SK-N-SH (cell line): ENCODE data around the gene IMMT. TPM values are rescaled to one million over a fixed set of nuclear protein-coding genes. Genes with fewer than 3 reads are reported as not detected.

Source experiments
- CTCF ChIA-PET: fragments of 300-600, 350-600 bp; formaldehyde crosslinking; extraction: SDS; loops from one replicate; lab custom pipeline; 2021; lab: Yijun Ruan, JAX
- POLR2A ChIA-PET: fragments of 350-600 bp; sonication (Branson Sonifier 250); formaldehyde crosslinking; extraction: SDS; loops from one replicate; lab custom pipeline; 2020; ENCODE audit warnings: antibody characterized with exemption, inconsistent platforms; lab: Yijun Ruan, JAX
- DNase-seq: peaks from one replicate; pipeline ENCODE4 v3.0.0; 2012
- H2AFZ ChIP-seq: fragments of 200-600 bp; sonication (generic); 2 replicates; pipeline ENCODE4 v1.8.1; 2016; ENCODE audit warnings: antibody characterized with exemption, mild to moderate bottlenecking, low read depth
- H3F3A ChIP-seq: fragments of 200-600 bp; sonication (generic); replicated peaks from 2 replicates; pipeline ENCODE3; 2016; ENCODE audit warnings: antibody characterized with exemption, mild to moderate bottlenecking; ENCODE audit not compliant: insufficient read depth
- H3K27ac ChIP-seq, 2 experiments: fragments of 200-500 bp in 1 of 2; fragments of 200-600 bp in 1 of 2; sonication (Bioruptor generic) in 1 of 2; sonication (generic), shearing (Covaris generic) in 1 of 2; 2 replicates each; pipeline versions ENCODE4 v1.5.1 to v1.6.1; 2014 to 2016; ENCODE audit warnings: low read depth in 2 of 2, inconsistent platforms in 1 of 2, low read length in 1 of 2, mild to moderate bottlenecking in 1 of 2, mixed read lengths in 1 of 2
- H3K27me3 ChIP-seq: fragments of 200-600 bp; sonication (generic), shearing (Covaris generic); 2 replicates; pipeline ENCODE4 v1.6.1; 2016; ENCODE audit warnings: mixed run types; ENCODE audit not compliant: insufficient read depth
- H3K36me3 ChIP-seq, 2 experiments: fragments of 200-500 bp in 1 of 2; fragments of 200-600 bp in 1 of 2; sonication (Bioruptor generic) in 1 of 2; sonication (generic) in 1 of 2; replicated peaks in 1 of 2; 2 replicates each; pipeline versions ENCODE3 to v1.5.1; 2014 to 2016; ENCODE audit warnings: low read length in 1 of 2, mild to moderate bottlenecking in 1 of 2; ENCODE audit not compliant: insufficient read depth in 2 of 2, control insufficient read depth in 1 of 2
- H3K4me1 ChIP-seq, 2 experiments: fragments of 200-500 bp in 1 of 2; fragments of 200-600 bp in 1 of 2; sonication (Bioruptor generic) in 1 of 2; sonication (generic), shearing (Covaris generic) in 1 of 2; 2 replicates each; pipeline versions ENCODE4 v1.5.1 to v1.6.1; 2014 to 2016; ENCODE audit warnings: low read depth in 1 of 2, low read length in 1 of 2, mixed run types in 1 of 2; ENCODE audit not compliant: insufficient read depth in 2 of 2, control insufficient read depth in 1 of 2
- H3K4me2 ChIP-seq: fragments of 200-600 bp; sonication (generic), shearing (Covaris generic); 2 replicates; pipeline ENCODE4 v1.6.1; 2017; ENCODE audit warnings: mixed run types
- H3K4me3 ChIP-seq, 2 experiments: fragments of 200-500 bp in 1 of 2; fragments of 200-600 bp in 1 of 2; sonication (Bioruptor generic) in 1 of 2; sonication (generic), shearing (Covaris generic) in 1 of 2; 2 replicates each; pipeline versions ENCODE4 v1.5.1 to v1.8.1; 2014 to 2016; ENCODE audit warnings: low read depth in 2 of 2, inconsistent platforms in 1 of 2, low read length in 1 of 2, mild to moderate bottlenecking in 1 of 2, mixed read lengths in 1 of 2, moderate library complexity in 1 of 2
- H3K79me2 ChIP-seq: fragments of 200-600 bp; sonication (generic); 2 replicates; pipeline ENCODE4 v1.8.1; 2017; ENCODE audit warnings: mild to moderate bottlenecking; ENCODE audit not compliant: insufficient read depth
- H3K9ac ChIP-seq: fragments of 200-600 bp; sonication (generic); 2 replicates; pipeline ENCODE4 v1.6.1; 2017; ENCODE audit warnings: mixed run types
- H3K9me2 ChIP-seq: fragments of 200-600 bp; sonication (generic); 2 replicates; pipeline ENCODE4 v1.6.1; 2017; ENCODE audit warnings: mixed run types
- H3K9me3 ChIP-seq: fragments of 200-600 bp; sonication (generic); 2 replicates; pipeline ENCODE4 v1.6.1; 2017; ENCODE audit warnings: mixed run types, mild to moderate bottlenecking, moderate library complexity
- H4K20me1 ChIP-seq: fragments of 200-600 bp; sonication (generic); 2 replicates; pipeline ENCODE4 v1.6.1; 2017; ENCODE audit warnings: mild to moderate bottlenecking, mixed run types; ENCODE audit not compliant: insufficient read depth
- ELF1 ChIP-seq: IDR thresholded peaks from 2 replicates; pipeline ENCODE4 v1.4.0; 2012
- EP300 ChIP-seq, 2 experiments: IDR thresholded peaks; 2 replicates each; pipeline versions ENCODE4 v1.4.0 to v1.6.1; 2012; ENCODE audit warnings: borderline replicate concordance in 1 of 2, low read depth in 1 of 2, low read length in 1 of 2
- EZH2phosphoT487 ChIP-seq: fragments of 200-600 bp; sonication (generic); IDR thresholded peaks from 2 replicates; pipeline ENCODE4 v1.6.1; 2017; ENCODE audit warnings: low read depth, mixed run types, mild to moderate bottlenecking, antibody characterized with exemption, moderate library complexity, borderline replicate concordance
- GATA2 ChIP-seq: sonication (generic); formaldehyde crosslinking; IDR thresholded peaks from 2 replicates; pipeline ENCODE4 v1.5.0; 2020; ENCODE audit warnings: mild to moderate bottlenecking, missing genetic modification reagents
- JUND ChIP-seq: IDR thresholded peaks from 2 replicates; pipeline ENCODE4 v1.4.0; 2012
- MAX ChIP-seq: IDR thresholded peaks from 2 replicates; pipeline ENCODE4 v1.4.0; 2012; ENCODE audit warnings: low read depth
- MEF2A ChIP-seq: IDR thresholded peaks from 2 replicates; pipeline ENCODE4 v1.4.0; 2012; ENCODE audit warnings: low read depth, borderline replicate concordance
- MXI1 ChIP-seq: IDR thresholded peaks from 2 replicates; pipeline ENCODE4 v1.6.1; 2012; ENCODE audit warnings: mild to moderate bottlenecking, low read depth, low read length, improper control_type of control experiment
- RCOR1 ChIP-seq: fragments of 150-350 bp; IDR thresholded peaks from 2 replicates; pipeline ENCODE4 v1.6.1; 2017; ENCODE audit warnings: antibody characterized with exemption, low read length
- RXRA ChIP-seq: IDR thresholded peaks from 2 replicates; pipeline ENCODE4 v1.4.0; 2012; ENCODE audit warnings: low read depth, mild to moderate bottlenecking, borderline replicate concordance
- SMC3 ChIP-seq: IDR thresholded peaks from 2 replicates; pipeline ENCODE4 v1.6.1; 2012; ENCODE audit warnings: low read depth, low read length, improper control_type of control experiment
- TAF1 ChIP-seq: IDR thresholded peaks from 2 replicates; pipeline ENCODE4 v1.6.1; 2012; ENCODE audit warnings: low read depth, mild to moderate bottlenecking, low read length, moderate library complexity, borderline replicate concordance
- TCF12 ChIP-seq: IDR thresholded peaks from 2 replicates; pipeline ENCODE4 v1.4.0; 2012
- TEAD4 ChIP-seq: IDR thresholded peaks from 2 replicates; pipeline ENCODE4 v1.4.0; 2012; ENCODE audit warnings: mild to moderate bottlenecking, borderline replicate concordance; ENCODE audit not compliant: insufficient read depth
- USF1 ChIP-seq: IDR thresholded peaks from 2 replicates; pipeline ENCODE4 v1.4.0; 2012; ENCODE audit warnings: low read depth, borderline replicate concordance
- ZBTB33 ChIP-seq: IDR thresholded peaks from 2 replicates; pipeline ENCODE4 v1.4.0; 2012; ENCODE audit warnings: low read depth, borderline replicate concordance
- WGBS: methylation state at CpG from one replicate; pipeline ENCODE4 v1.1.6; 2017; ENCODE audit warnings: low lambda C conversion rate; 5-methylcytosine and 5-hydroxymethylcytosine counted together
- polyA plus RNA-seq, 3 experiments: library from polyadenylated mRNA; depleted of rRNA; stranded (reverse); fragments of >200 nt; gene quantifications; 2 replicates each; pipeline ENCODE4 v1.2.3, GENCODE V29; 2012
- TF ChIP-seq, protein P1 (sequence below): fragments of 200-600 bp; sonication (generic); IDR thresholded peaks from 2 replicates; pipeline ENCODE4 v1.6.1; 2017; ENCODE audit warnings: antibody characterized with exemption, mild to moderate bottlenecking, moderate library complexity

IMMT gene
- polyA plus RNA-seq, 1 of the 3 experiments (the other 2 are of a cell fraction), result 36.3 TPM

DNA sequence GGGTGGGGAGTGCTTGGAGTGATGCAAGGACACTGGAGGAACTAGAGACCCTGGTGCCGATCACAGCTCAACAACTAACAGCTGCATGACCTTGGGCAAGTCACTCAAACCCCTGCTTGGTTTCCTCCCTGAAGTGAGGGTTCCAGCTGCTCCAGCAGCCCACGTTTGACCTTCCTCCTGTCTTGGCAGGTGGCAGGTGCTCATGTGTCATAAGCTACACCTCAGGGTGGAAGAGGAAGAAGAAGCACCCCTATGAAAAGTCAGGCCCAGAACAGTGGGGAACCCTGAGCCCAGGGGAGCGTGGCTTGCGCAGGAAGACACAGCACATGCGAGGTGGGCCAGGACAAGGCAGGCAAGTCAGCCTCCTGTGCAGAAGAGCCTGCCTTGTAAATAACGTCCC is 46.3 kb upstream of the IMMT start (continued):
- no peak for TF ChIP-seq EZH2phosphoT487
- no peak for TF ChIP-seq SMC3
- no peak for TF ChIP-seq JUND
- TF ChIP-seq TAF1, result no peak
- no peak for TF ChIP-seq EP300 (IDR thresholded peaks at IDR 0.05; ENCODE audit: borderline replicate concordance in 1 of 2, low read depth in 1 of 2, low read length in 1 of 2)
- TF ChIP-seq USF1, result no peak
- TF ChIP-seq RCOR1, result no peak
- no peak for TF ChIP-seq MAX
- no peak for TF ChIP-seq TEAD4
- TF ChIP-seq ELF1, result no peak
- TF ChIP-seq GATA2 (CRISPR knock-in tag), result no peak
- no peak for TF ChIP-seq MEF2A

DNA sequence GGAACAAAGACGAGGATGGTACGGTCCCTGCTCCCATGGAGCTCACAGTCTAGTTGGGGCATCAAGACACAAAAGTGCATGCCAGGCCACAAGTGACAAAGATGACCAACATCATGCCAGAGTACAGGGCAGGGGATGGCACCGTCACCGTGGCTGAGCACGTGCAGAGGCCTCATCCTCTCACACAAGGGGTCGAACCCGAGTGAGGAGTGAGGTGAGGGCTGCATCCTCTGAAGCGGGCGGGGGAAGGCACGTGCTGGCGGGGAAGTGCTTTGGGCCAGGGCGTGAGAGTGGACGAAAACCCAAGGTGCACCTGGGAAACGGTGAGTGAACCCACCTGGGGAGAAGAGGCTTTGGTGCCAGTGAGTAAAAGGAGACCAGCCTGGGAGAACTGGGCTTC is 45.0 kb upstream of the IMMT start:
- Histone ChIP-seq H3K27ac (no peak overlapping the region), H3K9me3 (no peaks in the 10 kb centered on the region), H3K9me2 (no peaks in the 10 kb centered on the region), H4K20me1 (no peaks in the 10 kb centered on the region), H3K27me3 (no peaks in the 10 kb centered on the region; the same call in 1 of the 2 replicates), H3K4me2 (no peak overlapping the region), H3K36me3 (no peaks in the 10 kb centered on the region), H3K4me1 (no peaks in the 10 kb centered on the region; a peak in 1 of 4 replicates), H3F3A (no peaks in the 10 kb centered on the region), H3K79me2 (no peaks in the 10 kb centered on the region), H3K4me3 (no peak overlapping the region), H2AFZ (no peak overlapping the region), H3K9ac (no peak overlapping the region)
- POLR2A ChIA-PET, result no interaction called here
- TF ChIP-seq RXRA (no peak), MXI1 (no peak), ZBTB33 (no peak), TCF12 (no peak), TAF1 (no peak)
- TF ChIP-seq, protein P1, sequence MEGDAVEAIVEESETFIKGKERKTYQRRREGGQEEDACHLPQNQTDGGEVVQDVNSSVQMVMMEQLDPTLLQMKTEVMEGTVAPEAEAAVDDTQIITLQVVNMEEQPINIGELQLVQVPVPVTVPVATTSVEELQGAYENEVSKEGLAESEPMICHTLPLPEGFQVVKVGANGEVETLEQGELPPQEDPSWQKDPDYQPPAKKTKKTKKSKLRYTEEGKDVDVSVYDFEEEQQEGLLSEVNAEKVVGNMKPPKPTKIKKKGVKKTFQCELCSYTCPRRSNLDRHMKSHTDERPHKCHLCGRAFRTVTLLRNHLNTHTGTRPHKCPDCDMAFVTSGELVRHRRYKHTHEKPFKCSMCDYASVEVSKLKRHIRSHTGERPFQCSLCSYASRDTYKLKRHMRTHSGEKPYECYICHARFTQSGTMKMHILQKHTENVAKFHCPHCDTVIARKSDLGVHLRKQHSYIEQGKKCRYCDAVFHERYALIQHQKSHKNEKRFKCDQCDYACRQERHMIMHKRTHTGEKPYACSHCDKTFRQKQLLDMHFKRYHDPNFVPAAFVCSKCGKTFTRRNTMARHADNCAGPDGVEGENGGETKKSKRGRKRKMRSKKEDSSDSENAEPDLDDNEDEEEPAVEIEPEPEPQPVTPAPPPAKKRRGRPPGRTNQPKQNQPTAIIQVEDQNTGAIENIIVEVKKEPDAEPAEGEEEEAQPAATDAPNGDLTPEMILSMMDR, result no peak
- 80% methylated on average over 14 of the region's 14 CpGs for WGBS
- CTCF ChIA-PET, result no interaction called here
- no peak for DNase-seq
